NB4 (cell line): ENCODE measurements around the gene APOBEC2.
"Not testable (repeated sequence)": the region's sequence is repeated elsewhere in the genome, so short reads cannot be mapped to it uniquely, and the experiment has no call there.

Experiments used
- DNase-seq: peaks from one replicate; pipeline ENCODE4 v3.0.0; 2010; ENCODE audit warnings: low read depth
- H3K4me3 ChIP-seq: one replicate; pipeline ENCODE4 v1.5.1; 2011; ENCODE audit warnings: mild to moderate bottlenecking, low read depth, low read length, moderate library complexity
- MYC ChIP-seq: IDR thresholded peaks from 2 replicates; pipeline ENCODE4 v1.6.1; 2011; ENCODE audit warnings: low read depth, low read length
- POLR2A ChIP-seq: IDR thresholded peaks from 2 replicates; pipeline ENCODE4 v1.6.1; 2011; ENCODE audit warnings: mild to moderate bottlenecking; ENCODE audit not compliant: insufficient read length; ENCODE audit errors: extremely low read depth
- TF ChIP-seq, protein P1 (sequence below): IDR thresholded peaks from one replicate; pipeline ENCODE4 v1.5.1; 2012; ENCODE audit warnings: low read depth, low read length
- TF ChIP-seq, protein P2 (sequence below): IDR thresholded peaks from 2 replicates; pipeline ENCODE4 v1.6.1; 2011; ENCODE audit warnings: low read depth, low read length

APOBEC2 gene

DNA sequence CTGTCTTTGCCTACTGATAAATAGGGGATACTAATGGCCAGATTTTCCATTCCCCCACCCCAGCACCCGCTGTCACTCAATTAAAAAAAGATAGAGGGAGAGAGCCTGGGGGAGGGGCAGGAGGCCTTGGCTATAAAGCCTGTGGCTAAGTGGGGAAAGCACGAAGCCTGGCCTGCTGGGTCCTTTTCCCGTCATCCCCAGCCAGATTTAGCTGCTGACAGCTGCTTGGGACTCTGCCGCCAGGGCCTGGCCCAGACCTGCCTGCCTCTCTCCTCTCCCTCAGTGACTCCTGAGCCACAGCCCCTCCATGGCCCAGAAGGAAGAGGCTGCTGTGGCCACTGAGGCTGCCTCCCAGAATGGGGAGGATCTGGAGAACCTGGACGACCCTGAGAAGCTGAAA is at the start of gene APOBEC2:
Gene APOBEC2 (plus strand): TSS at position 162 of the 400 bp plus-strand sequence. CDS start 146 bp downstream, at position 308.
- no peak for DNase-seq
- no peak within 1 kb of the TSS for H3K4me3 ChIP-seq

DNA sequence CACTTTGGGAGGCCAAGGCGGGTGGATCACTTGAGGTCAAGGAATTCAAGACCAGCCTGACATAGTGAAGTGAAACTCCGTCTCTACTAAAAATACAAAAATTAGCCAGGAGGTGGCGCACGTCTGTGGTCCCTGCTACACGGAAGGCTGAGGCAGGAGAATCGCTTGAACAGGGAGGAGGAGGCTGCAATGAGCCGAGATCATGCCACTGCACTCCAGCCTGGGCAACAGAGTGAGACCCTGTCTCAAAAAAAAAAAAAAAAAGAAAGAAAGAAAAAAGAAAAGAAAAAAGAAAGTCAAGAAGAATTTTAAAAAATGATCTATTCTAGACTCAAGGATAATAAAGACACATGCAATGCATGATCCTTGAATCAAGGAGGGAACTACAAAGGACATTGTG is 46.8 kb upstream of the APOBEC2 start:
- peak; percentile 70 for DNase-seq
- TF ChIP-seq, protein P1, sequence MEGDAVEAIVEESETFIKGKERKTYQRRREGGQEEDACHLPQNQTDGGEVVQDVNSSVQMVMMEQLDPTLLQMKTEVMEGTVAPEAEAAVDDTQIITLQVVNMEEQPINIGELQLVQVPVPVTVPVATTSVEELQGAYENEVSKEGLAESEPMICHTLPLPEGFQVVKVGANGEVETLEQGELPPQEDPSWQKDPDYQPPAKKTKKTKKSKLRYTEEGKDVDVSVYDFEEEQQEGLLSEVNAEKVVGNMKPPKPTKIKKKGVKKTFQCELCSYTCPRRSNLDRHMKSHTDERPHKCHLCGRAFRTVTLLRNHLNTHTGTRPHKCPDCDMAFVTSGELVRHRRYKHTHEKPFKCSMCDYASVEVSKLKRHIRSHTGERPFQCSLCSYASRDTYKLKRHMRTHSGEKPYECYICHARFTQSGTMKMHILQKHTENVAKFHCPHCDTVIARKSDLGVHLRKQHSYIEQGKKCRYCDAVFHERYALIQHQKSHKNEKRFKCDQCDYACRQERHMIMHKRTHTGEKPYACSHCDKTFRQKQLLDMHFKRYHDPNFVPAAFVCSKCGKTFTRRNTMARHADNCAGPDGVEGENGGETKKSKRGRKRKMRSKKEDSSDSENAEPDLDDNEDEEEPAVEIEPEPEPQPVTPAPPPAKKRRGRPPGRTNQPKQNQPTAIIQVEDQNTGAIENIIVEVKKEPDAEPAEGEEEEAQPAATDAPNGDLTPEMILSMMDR = peak; percentile 56
- not testable (repeated sequence) for H3K4me3 ChIP-seq

More for the DNA sequence above, at the start of gene APOBEC2:
- TF ChIP-seq MYC (no peak), POLR2A (no peak)
- TF ChIP-seq, protein P1 = no peak
- TF ChIP-seq, protein P2, sequence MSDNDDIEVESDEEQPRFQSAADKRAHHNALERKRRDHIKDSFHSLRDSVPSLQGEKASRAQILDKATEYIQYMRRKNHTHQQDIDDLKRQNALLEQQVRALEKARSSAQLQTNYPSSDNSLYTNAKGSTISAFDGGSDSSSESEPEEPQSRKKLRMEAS = no peak

DNA sequence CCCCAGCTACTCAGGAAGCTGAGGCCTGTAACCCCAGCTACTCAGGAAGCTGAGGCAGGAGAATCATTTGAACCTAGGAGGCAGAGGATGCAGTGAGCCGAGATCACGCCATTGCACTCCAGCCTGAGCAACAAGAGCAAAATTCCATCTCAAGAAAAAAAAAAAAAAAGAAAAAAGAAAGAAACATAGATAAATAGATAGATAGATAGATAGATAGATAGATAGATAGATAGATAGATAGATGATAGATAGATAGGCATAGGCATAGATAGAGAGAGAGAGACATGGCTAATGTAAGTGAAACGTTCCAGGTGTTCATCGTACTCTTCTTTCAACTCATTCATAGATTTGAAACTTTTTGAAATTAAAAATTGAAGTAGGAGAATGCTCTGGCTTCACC is 46.0 kb upstream of the APOBEC2 start:
- not testable (repeated sequence) for H3K4me3 ChIP-seq, DNase-seq

DNA sequence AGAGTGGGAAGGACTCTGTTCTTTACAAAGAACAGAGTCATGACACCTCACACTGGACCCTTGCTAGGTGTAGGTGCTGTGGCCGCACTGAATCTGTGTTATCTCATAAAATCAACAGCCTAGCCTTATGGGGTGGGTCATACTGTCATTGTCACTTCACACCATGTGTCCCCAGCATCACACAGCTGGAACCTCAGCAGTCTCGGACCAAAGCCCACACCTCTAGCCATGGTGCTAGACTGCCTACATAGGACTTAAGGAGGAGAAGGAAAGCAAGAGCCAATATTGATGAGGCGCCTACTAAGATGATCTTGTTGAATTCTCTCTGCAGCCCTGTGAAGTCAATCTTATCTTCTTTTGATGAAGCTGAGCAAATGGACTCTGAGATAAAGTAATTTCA is 45.0 kb upstream of the APOBEC2 start:
- TF ChIP-seq, protein P2 = no peak
- TF ChIP-seq POLR2A (no peak), MYC (no peak)
- TF ChIP-seq, protein P1 = no peak
- no peak for DNase-seq
- H3K4me3 ChIP-seq = no peak overlapping the region

DNA sequence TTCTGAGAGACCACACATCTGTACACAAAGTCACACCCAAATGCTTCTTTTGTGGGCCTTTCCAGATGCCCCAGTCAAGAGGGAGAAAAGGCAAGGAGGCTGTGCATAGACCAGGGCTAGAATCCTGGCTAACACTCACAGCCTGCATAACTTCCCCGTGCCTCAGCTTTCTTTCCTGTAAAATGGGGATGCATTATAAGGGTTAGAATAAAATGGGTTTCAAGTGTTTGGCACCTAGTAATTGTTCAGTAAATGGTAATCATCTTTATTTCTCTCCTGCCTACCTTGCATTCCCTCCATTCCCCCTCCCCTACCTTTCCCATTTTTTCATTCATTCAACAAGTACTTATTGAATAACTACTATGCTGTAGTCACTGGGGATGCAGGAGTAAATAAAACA is 43.3 kb upstream of the APOBEC2 start:
- DNase-seq = no peak
- TF ChIP-seq, protein P1 = no peak
- TF ChIP-seq POLR2A = no peak
- TF ChIP-seq MYC = no peak
- TF ChIP-seq, protein P2 = no peak
- no peak overlapping the region for H3K4me3 ChIP-seq

DNA sequence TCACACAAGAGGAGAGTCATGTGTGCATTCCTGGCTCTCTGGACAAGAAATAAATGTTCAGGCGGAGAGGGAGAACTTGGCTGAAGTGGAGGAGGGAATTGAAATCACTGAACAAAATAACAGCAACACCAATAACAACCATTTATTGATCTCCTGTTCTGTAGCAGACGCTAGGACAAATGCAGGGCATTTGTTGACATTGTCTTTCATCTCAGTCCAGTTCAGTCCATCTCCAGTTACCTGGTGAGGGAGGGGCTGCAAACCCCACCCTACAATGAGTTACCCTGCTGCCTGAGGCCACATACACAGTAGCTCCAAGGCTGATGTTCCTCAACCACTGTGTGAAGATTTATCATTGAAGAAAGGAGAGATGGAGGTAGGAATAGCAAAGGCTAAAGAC is 41.3 kb upstream of the APOBEC2 start:
- TF ChIP-seq, protein P2 = no peak
- TF ChIP-seq POLR2A = no peak
- TF ChIP-seq MYC = no peak
- TF ChIP-seq, protein P1 = no peak
- no peak for DNase-seq
- no peak overlapping the region for H3K4me3 ChIP-seq
